Stimulated activated CD8-positive, alpha-beta memory T cell treated with anti-CD3 and anti-CD28 coated beads, Interleukin-7, amount 100 ng/mL, for 24 hours (primary cell): ENCODE results near the gene ENSA.
"Not testable (repeated sequence)": the region's sequence is repeated elsewhere in the genome, so short reads cannot be mapped to it uniquely, and the experiment has no call there.

Experiments
- DNase-seq: peaks from one replicate; pipeline ENCODE4 v3.0.0-alpha.2; 2020; ENCODE audit warnings: low read depth

Gene ENSA

GRCh38 chr1:150621497-150622302 lies 7.7 kb downstream of the ENSA start:
- no peak for DNase-seq

GRCh38 chr1:150620919-150621318 lies 8.5 kb downstream of the ENSA start:
- DNase-seq: no peak

GRCh38 chr1:150619576-150620509 lies 9.6 kb downstream of the ENSA start:
- DNase-seq: no peak

GRCh38 chr1:150615346-150616201 lies 13.8 kb downstream of the ENSA start:
- DNase-seq: no peak

GRCh38 chr1:150613061-150613920 lies 16.1 kb downstream of the ENSA start:
- DNase-seq: no peak

- DNase-seq: no peak
Observed at GRCh38 chr1:150612014-150612345, 17.4 kb downstream of the ENSA start.

- DNase-seq: no peak
Observed at GRCh38 chr1:150610576-150610975, 18.8 kb downstream of the ENSA start.

GRCh38 chr1:150609732-150610131 lies 19.7 kb downstream of the ENSA start:
- no peak for DNase-seq

GRCh38 chr1:150606463-150607142 lies 22.8 kb downstream of the ENSA start:
- no peak for DNase-seq

- not testable (repeated sequence) for DNase-seq
Observed at GRCh38 chr1:150605451-150605731, 24.0 kb downstream of the ENSA start.

GRCh38 chr1:150604226-150604588 lies 25.2 kb downstream of the ENSA start:
- no peak for DNase-seq

GRCh38 chr1:150603711-150604110 lies 25.7 kb downstream of the ENSA start:
- DNase-seq: no peak

- DNase-seq: not testable (repeated sequence)
Observed at GRCh38 chr1:150602372-150602771, 27.0 kb downstream of the ENSA start.

- DNase-seq: no peak
Observed at GRCh38 chr1:150601540-150601939, 27.9 kb downstream of the ENSA start.

GRCh38 chr1:150598346-150598745 lies 31.1 kb downstream of the ENSA start:
- not testable (repeated sequence) for DNase-seq

- no peak for DNase-seq
Observed at GRCh38 chr1:150596976-150597375, 32.4 kb downstream of the ENSA start.

GRCh38 chr1:150596095-150596892 lies 33.1 kb downstream of the ENSA start:
- no peak for DNase-seq

GRCh38 chr1:150582371-150582770 lies 47.0 kb downstream of the ENSA start:
- no peak for DNase-seq

GRCh38 chr1:150581962-150582361 lies 47.5 kb downstream of the ENSA start:
- DNase-seq: not testable (repeated sequence)

- DNase-seq: not testable (repeated sequence)
Observed at GRCh38 chr1:150581437-150581836, 48.0 kb downstream of the ENSA start.
